Keratinocyte (primary cell): ENCODE results near the gene LRIG1. TPM values are rescaled to one million over a fixed set of nuclear protein-coding genes. Genes with fewer than 3 reads are reported as not detected.

Experiments
- DNase-seq: peaks from one replicate; pipeline ENCODE4 v3.0.0-alpha.2; 2011; ENCODE audit warnings: low read depth, missing footprints, low spot score
- FAIRE-seq: peaks from 2 replicates; lab custom pipeline; 2011; peaks lifted over from hg19 to GRCh38; lab: Jason Lieb, UNC
- H2AFZ ChIP-seq: 2 replicates; pipeline ENCODE4 v1.6.0; 2012; ENCODE audit warnings: low read length, control low read depth, inconsistent platforms; ENCODE audit not compliant: control insufficient read depth
- H3K27ac ChIP-seq: 2 replicates; pipeline ENCODE4 v1.5.1; 2011; ENCODE audit warnings: low read length; ENCODE audit not compliant: control insufficient read depth, insufficient read depth
- H3K27me3 ChIP-seq: 3 replicates; pipeline ENCODE4 v1.6.0; 2011; ENCODE audit warnings: low read length; ENCODE audit not compliant: control insufficient read depth, insufficient read depth; ENCODE audit errors: extremely low read depth
- H3K36me3 ChIP-seq, 2 experiments: 2 replicates in 1 of 2; 3 replicates in 1 of 2; pipeline ENCODE4 v1.5.1; 2011; ENCODE audit warnings: low read length in 2 of 2, mild to moderate bottlenecking in 1 of 2; ENCODE audit not compliant: control insufficient read depth in 2 of 2, insufficient read depth in 2 of 2; ENCODE audit errors: extremely low read depth in 1 of 2
- H3K4me1 ChIP-seq: 3 replicates; pipeline ENCODE4 v1.5.1; 2011; ENCODE audit warnings: low read length; ENCODE audit not compliant: control insufficient read depth, insufficient read depth; ENCODE audit errors: extremely low read depth
- H3K4me2 ChIP-seq: 3 replicates; pipeline ENCODE4 v1.6.0; 2011; ENCODE audit warnings: low read depth, low read length; ENCODE audit not compliant: control insufficient read depth, insufficient read depth; ENCODE audit errors: extremely low read depth
- H3K4me3 ChIP-seq, 3 experiments: fragments of 200-600 bp in 1 of 3; sonication (generic) in 1 of 3; 2 replicates in 2 of 3; 3 replicates in 1 of 3; pipeline ENCODE4 v1.5.1; 2011 to 2016; ENCODE audit warnings: low read length in 3 of 3, mild to moderate bottlenecking in 3 of 3, control low read depth in 2 of 3, inconsistent platforms in 1 of 3, low read depth in 1 of 3, mixed read lengths in 1 of 3, mixed run types in 1 of 3, moderate library complexity in 1 of 3; ENCODE audit not compliant: control insufficient read depth in 2 of 3, insufficient read depth in 2 of 3; ENCODE audit errors: extremely low read depth in 1 of 3
- H3K79me2 ChIP-seq: 2 replicates; pipeline ENCODE4 v1.6.0; 2012; ENCODE audit warnings: low read length; ENCODE audit not compliant: control insufficient read depth, insufficient read depth
- H3K9ac ChIP-seq: 3 replicates; pipeline ENCODE4 v1.6.0; 2011; ENCODE audit warnings: low read length; ENCODE audit not compliant: control insufficient read depth, insufficient read depth; ENCODE audit errors: extremely low read depth
- H3K9me1 ChIP-seq: 3 replicates; pipeline ENCODE4 v1.6.0; 2011; ENCODE audit warnings: low read length; ENCODE audit not compliant: control insufficient read depth, insufficient read depth; ENCODE audit errors: extremely low read depth
- H3K9me3 ChIP-seq: 2 replicates; pipeline ENCODE4 v1.5.1; 2012; ENCODE audit warnings: low read depth, low read length; ENCODE audit not compliant: control insufficient read depth
- H4K20me1 ChIP-seq: 3 replicates; pipeline ENCODE4 v1.6.0; 2011; ENCODE audit warnings: low read length; ENCODE audit not compliant: control insufficient read depth, insufficient read depth; ENCODE audit errors: extremely low read depth
- CTCF ChIP-seq, 3 experiments: IDR thresholded peaks in 1 of 3; conservative IDR thresholded peaks in 1 of 3; optimal IDR thresholded peaks in 1 of 3; 2 replicates in 2 of 3; 3 replicates in 1 of 3; pipeline versions ENCODE3 to v1.5.1; 2011; ENCODE audit warnings: low read length in 3 of 3, mild to moderate bottlenecking in 3 of 3, moderate library complexity in 2 of 3, control low read depth in 1 of 3, inconsistent platforms in 1 of 3; ENCODE audit not compliant: insufficient read depth in 2 of 3; ENCODE audit errors: extremely low read depth in 1 of 3
- EZH2 ChIP-seq: IDR thresholded peaks from one replicate; pipeline ENCODE4 v1.6.1; 2012; ENCODE audit warnings: inconsistent platforms, mild to moderate bottlenecking, low read length, moderate library complexity
- dilution Hi-C: fragments of 300-500 bp; cut with MboI; formaldehyde crosslinking; loops from one replicate; pipeline ENCODE4 v1.7.0; 2020; ENCODE audit warnings: low sequenced_read_pairs; ENCODE audit not compliant: extremely low pct_ligation_motif_present
- polyA plus RNA-seq, 5 experiments: library from polyadenylated mRNA; depleted of rRNA in 3 of 5; stranded (reverse) in 3 of 5; stranded (forward) in 1 of 5; unstranded in 1 of 5; fragments of >200 nt; gene quantifications; 1 replicate in 1 of 5; 2 replicates in 3 of 5; 3 replicates in 1 of 5; pipeline versions ENCODE4 v1.2.1 to v1.2.3, GENCODE V29; 2011 to 2012; ENCODE audit warnings: missing spikeins in 2 of 5, low read depth in 1 of 5, low replicate concordance in 1 of 5

LRIG1 gene
- polyA plus RNA-seq, 1 donor (not counting 4 experiments of a cell fraction or from before 2014, with no cell fraction given): 17.2 TPM

DNA sequence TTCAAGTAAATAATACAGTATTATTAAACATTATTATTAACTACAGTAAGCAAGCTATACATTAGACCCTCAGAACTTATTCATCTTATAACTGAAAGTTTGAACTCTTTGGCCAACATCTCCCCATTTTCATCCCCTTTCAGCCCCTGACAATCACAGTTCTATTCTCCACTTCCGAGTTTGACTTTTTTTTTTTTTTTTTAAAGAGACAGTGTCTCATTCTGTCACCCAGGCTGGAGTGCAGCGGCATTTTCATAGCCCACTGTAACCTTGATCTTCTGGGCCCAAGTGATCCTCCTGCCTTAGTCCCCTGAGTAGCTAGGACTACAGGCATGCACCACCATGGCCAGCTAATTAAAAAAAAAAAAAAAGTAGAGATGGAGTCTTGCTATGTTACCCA is 41.3 kb upstream of the LRIG1 start:
- no peaks in the 10 kb centered on the region for H3K79me2 ChIP-seq
- H3K36me3 ChIP-seq: no peaks in the 10 kb centered on the region
- H3K27ac ChIP-seq: no peak overlapping the region
- no peaks in the 10 kb centered on the region for H3K27me3 ChIP-seq
- no peak overlapping the region for H3K4me2 ChIP-seq
- H2AFZ ChIP-seq: no peak overlapping the region
- H3K9me1 ChIP-seq: no peaks in the 10 kb centered on the region
- no peaks in the 10 kb centered on the region for H3K9me3 ChIP-seq
- H3K4me1 ChIP-seq: no peaks in the 10 kb centered on the region
- FAIRE-seq (no peak), DNase-seq (no peak)
- dilution Hi-C loops: no loop called here
- H3K9ac ChIP-seq: no peak overlapping the region
- TF ChIP-seq EZH2 (no peak), CTCF (optimal IDR thresholded peaks at IDR 0.05 in 1 of 3, IDR thresholded peaks at IDR 0.05 in 1 of 3, conservative IDR thresholded peaks at IDR 0.05 in 1 of 3; ENCODE audit: extremely low read depth in 1 of 3, insufficient read depth in 2 of 3, low read length in 3 of 3) (no peak)
- no peak overlapping the region for H3K4me3 ChIP-seq
- no peaks in the 10 kb centered on the region for H4K20me1 ChIP-seq

DNA sequence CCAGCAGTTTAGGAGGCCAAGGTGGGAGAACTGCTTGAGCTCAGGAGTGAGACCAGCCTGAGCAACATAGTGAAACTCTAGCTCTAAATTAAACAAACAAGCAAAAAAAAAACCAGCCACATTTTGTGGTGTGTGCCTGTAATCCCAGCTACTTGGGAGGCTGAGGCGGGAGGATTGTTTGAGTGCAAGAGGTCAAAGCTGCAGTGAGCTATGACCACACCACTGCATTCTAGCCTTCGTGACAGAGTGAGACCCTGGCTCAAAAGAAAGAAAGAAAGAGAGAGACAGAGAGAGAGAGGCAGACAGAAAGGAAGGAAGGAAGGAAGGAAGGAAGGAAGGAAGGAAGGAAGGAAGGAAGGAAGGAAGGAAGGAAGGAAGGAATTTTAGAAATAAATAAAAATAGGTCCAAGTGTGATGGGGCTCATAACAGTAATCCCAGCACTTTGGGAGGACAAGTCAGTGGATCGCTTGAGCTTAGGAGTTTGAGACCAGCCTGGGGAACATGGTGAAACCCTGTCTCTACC is 38.7 kb upstream of the LRIG1 start:
- H4K20me1 ChIP-seq: no peaks in the 10 kb centered on the region
- H3K9me3 ChIP-seq: no peaks in the 10 kb centered on the region
- H3K27ac ChIP-seq: no peak overlapping the region
- no peaks in the 10 kb centered on the region for H3K4me1 ChIP-seq
- dilution Hi-C loops: no loop called here
- H3K79me2 ChIP-seq: no peaks in the 10 kb centered on the region
- no peak for TF ChIP-seq EZH2
- no peak for TF ChIP-seq CTCF (optimal IDR thresholded peaks at IDR 0.05 in 1 of 3, IDR thresholded peaks at IDR 0.05 in 1 of 3, conservative IDR thresholded peaks at IDR 0.05 in 1 of 3; ENCODE audit: extremely low read depth in 1 of 3, insufficient read depth in 2 of 3, low read length in 3 of 3)
- no peak overlapping the region for H2AFZ ChIP-seq
- no peak overlapping the region for H3K4me2 ChIP-seq
- H3K4me3 ChIP-seq: no peak overlapping the region
- H3K9ac ChIP-seq: no peak overlapping the region
- no peaks in the 10 kb centered on the region for H3K9me1 ChIP-seq
- no peaks in the 10 kb centered on the region for H3K36me3 ChIP-seq
- DNase-seq (no peak), FAIRE-seq (no peak)
- no peaks in the 10 kb centered on the region for H3K27me3 ChIP-seq
